GM18867 (cell line): Measurements from ENCODE around the gene ADISSP.

Source experiments
- ATAC-seq: cut with Tn5 transposase; IDR thresholded peaks from one replicate; pipeline ENCODE4 v1.9.1; 2021; ENCODE audit warnings: mild to moderate bottlenecking, moderate library complexity; ENCODE audit not compliant: unreplicated experiment

The ADISSP gene

DNA sequence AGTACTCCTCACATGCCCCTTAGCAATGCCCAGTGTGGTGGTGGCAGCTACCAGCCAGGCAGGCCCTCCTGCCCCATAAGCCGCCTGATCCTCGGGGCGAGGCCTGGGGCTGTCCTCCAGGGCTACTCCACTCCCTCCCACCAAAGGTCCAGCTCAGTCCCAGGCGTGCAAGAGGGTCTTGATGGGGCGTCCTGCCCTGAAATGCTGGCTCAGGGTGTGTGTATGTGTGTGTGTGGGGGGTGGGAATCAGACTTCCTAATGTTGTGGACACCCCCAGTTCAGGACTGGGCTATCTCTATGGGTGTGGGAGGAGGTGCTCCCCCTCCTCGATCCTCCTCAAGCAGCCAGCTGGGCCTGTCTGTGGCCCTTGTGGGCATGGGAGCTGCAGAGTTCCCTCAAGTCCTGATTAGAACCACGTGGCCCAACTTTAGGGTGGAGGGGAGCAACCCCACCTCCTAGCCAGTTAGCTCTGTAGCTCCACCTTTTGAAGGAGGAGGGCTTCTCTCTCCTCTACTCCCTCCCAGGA is 27.6 kb downstream of the ADISSP start:
- ATAC-seq, result no peak

DNA sequence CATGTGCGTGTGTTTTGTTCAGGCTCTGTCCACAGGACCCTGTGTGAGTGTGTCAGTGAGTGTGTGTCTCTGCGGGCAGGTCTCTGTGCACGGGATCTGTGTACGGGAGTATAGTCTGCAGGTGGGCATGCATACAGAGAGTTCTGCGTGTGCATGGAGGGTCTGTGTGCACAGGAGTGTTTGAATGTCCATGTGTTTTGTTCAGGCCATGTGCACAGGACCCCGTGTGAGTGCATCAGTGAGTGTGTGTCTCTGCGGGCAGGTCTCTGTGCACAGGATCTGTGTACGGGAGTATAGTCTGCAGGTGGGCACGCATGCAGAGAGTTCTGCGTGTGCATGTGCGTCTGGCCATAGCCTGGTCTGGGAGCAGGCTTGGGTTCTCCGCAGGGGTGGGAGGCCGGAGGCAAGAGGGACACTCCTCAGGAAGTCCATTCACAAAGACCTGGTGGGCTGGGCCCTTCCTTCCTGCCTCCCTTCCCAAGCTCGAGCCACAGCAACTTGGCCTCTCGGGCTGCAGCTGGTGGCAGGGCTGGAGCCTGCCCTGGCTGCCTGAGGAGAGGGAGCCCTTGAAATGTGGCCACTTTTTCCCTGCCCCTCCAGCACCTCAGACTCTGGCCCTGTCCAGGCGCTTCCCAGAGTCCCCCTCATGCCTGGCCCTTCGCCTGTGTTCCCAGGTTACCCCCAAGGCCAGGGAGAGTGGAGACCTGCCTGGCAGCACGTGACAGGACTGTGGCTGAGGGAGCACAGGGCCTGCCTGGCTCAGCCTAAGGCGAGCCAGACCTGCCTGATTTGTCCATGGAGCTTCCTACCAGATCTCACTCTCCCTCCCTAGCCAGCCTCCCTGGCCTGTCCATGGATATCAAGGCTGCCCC is 28.3 kb downstream of the ADISSP start:
- no peak for ATAC-seq

DNA sequence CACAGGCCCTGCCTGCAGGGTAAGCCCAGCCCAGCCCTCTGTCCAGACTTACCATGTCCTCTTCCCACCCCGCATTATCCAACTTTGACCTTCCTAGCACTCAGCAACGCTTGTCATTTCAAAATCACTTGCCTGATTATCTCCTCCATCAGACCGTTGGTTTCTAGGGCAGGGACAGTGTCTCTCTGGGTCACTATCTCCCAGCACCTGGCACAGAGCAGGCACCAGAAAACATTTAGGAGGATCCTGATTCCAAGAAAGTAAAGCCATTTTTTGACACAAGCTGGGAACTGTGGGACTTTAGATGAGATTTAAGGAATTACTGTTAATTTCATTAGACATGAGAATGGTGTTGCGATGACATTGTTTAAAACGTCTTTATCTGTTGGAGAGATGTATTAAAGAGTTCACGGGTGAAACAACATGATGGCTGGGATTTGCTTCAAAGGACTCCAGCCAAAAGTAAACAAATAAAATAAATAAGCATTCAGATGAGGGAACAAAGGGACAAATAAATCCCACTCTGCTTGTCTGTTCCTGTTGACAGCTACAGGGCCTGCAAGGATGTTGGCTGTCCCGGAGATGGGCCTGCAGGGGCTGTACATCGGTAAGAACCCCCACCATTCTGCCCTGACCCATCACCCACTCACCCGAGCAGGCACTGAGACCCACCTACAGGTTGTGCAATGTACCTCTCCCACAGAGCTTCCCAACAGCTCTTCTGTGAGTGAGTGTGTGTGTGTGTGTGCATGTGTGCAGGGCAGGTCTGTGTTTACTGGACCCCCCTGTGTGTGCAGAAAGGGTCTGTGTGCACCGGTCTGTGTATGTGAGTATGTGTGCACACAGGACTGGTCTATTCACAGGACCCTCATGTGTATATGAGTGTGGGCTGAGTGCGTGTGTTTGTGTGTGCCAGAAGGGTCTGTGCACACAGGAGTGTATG is 29.2 kb downstream of the ADISSP start:
- ATAC-seq, result no peak

DNA sequence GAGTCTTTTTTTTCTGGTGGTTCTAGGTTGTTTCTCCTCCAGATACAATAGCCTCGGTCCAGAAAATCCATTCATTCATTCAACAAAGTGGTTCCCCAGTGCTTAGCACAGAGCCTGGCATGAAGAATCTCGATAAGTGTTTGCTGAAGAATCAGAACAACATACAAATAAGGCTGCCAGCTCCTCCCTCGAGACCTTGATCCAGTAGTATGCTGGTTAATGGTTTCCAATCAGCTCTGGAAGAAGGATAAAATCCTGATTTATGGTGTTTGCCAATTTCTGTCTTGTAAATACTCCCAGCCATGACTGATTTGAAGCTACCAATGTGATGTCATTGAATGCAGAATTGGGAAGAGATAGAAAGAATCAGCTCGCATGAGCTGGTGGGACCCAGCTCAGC is 31.8 kb downstream of the ADISSP start:
- no peak for ATAC-seq

DNA sequence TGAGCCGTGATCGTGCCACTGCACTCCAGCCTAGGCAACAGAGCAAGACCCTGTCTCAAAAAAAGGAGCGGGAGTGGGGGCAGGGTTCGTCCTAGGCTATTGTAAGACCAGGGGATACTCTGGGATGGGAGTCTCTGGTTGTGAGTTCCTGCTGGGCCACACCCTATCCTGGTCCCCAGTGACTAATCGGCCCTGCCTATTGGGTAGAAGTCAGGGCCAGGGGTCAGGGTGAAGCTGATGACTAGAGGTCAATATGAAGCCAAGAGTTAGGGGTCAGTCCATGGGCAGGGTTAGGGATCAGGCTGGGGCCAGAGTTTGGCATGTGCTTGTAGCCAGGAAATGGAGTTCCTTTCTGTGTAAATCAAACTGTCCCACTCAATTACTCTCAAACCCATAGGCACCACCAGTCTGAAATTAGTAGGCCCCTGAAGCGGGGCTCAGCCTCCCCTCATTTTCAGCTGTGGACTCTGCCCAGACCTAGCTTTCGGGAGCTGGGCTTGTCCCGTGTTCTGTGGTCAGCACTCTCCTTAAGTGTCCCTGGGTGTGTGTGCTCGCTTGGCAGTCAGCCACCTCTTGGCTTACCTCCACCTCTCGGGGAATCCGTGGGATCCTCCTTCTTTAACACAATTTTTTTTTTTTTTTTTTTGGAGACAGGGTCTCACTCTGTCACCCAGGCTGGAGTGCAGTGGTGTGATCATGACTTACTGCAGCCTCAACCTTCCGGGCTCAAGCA is 33.3 kb downstream of the ADISSP start:
- ATAC-seq, result no peak

DNA sequence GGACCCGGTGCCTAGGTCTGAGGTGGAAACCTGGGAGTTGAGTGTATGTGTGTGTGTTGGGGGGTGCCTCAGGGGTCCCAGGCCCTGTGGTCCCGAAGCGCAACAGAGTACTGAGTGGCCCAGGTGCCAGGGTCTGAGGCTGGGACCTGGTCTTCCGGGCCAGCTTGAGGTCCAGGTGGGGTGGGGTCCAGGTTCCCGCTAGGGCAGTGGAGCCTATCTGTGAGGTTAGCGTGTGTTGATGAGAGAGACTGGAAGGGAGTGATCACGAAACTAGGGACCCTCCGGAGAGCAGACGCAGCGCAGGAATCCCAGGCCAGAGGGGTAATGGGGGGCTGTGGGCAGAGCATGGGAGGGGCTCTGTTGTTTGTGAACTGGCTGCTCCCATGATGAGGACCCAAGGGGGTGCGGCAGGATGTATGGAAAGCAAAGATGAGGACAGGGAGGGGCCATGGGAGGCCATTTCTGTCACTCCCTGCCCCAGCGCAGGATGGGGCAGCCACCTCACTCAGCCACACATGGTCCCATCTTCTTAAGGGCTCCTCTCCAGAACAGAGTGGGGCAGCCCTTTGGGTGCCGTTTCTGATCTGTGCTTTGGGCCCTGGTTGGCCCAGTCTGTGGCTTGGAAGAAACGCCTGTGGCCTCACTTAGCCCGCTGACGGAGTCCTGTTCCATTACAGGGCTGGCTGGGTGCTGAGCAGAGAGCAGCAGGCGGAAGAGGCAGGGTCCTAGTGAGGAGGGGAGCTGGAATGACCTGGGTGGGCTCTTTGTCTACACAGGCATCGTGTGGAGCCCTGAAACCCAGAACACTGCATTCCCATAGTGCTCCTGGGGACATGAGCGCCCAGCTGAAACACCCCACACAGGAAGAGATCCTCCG is 34.2 kb downstream of the ADISSP start:
- no peak for ATAC-seq

DNA sequence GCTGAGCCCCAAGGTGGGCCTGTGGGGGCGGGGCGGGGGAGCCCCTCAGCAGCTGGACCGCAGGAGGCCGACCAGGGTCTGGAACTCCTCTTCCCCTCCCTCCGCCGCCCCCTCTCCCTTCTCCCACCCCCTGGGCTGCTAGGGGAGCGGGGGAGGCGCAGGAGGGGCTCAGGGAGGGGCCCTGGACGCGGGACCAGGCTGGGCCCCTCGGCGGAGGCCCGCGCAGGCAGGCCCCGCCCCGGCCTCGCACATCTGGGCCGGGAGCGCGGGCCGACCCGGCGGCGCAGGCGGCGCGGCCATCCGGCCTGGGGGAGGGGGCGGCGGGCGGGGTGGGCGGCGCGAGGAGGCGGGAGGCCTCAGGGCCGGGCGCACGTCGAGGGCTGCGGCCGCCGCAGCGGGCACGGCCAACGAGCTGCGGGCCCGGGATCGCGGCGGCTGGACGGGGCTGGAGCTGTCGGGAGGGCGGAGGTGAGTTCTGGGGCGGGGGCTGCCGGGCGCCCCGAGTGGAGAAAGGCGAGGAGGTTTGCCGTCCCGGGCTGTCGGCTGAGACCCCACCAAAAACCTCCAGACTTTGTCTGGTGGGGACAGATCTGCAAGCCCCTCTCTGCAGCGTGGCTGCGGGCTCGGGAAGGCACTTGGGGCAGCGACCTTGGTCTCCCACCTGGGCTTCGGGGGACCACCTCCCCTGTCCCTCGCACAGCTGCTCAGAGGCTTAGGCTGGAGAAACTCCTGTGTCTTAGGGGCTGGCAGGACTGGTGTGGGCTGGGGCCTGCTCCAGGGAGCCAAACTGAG is 35.0 kb downstream of the ADISSP start, which contains the start of gene HSPA12B:
HSPA12B (plus strand) TSS at position 359 of the 792 bp plus-strand sequence. CDS start 5,990 bp downstream, outside the sequence.
- no peak for ATAC-seq

DNA sequence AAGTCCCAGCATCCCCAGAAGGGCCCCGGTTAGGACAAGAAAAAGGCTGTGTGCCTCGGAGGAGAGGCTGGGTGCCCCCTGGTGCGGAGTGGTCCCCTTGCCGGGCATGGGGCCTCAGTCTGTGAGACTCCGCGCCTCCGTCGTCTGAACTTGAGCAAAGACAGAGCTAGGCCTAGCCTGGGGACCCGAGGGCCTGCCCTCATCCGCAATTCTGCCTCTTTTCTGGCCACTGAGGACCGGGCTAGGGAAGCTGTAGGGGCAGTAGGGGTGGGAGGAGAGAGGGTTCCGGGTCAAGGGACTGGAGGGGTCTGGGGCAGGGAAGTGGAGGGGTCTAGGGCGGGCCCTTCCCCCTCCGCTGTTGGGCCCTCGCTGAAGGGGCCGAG is 35.6 kb downstream of the ADISSP start:
- ATAC-seq, result no peak

DNA sequence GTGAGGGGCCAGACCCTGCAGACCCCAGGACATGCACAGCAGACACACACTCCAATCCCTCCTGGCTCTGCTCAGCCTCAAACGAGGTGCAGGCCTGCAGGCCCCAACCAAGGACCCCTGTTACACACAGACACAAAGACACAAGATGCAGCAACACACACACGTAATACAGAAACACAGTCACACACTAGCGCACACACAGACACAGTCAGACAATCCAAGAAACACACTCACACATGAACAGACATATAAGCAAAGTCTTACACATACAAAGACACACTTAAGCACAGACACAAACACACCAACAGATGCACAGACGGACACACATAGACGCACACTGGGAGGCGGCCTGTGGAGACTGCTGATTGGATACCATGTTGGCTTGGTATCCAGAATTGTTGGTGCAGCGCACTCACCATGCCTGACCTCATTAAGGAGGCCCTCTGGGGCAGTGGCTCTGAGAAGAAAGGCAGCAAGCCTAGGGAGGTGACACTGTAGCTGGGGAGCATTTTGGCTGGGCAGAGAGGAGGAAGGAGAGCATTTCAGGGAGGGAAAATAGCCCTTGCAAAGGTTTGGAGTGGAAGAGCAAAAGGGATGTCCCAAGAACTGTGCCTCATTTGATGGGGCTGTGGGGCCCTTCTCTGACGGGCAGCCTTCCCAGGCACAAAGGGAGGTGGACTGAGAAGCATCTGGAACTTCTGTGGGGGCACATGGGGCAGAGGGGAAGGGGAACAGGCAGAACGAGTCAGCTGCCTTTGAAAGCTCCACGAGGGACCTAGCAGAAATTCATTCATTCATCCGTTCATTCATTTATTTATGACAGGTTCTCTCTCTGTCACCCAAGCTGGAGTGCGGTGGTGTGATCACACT is 36.5 kb downstream of the ADISSP start:
- no peak for ATAC-seq

DNA sequence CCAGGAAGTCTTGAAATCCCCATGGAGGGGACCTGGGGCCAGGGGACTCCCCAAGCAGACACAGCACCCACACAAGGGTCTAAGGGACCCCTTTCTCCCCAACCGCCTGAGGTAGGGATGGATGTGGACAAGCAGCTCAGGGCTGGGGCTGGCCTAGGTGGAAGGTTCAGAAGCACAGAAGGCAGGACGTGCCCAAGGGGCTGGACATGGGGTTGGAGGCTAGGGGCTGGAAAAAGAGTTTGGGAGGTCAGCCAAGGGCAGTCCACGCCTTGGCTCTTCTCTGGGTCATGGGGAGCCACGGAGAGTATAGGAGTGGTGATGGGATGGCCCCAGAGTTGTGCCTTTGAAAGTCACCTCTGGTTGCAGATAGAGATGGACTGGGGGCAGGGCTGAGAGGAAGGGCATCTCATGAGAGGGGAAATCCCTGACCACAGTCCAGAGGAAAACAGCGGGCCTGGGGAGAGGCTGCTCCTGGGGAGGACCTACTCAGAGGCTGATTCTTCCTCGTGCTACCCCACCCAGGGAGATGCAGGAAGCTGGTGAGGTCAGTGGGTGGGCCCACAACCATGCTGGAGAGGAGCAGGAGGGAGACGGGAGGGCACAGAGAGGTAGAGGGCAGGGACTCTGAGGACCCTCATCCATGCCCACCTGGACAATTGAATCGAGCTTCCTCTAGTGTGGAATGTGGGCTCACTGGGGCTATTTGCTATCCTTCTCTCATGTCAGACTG is 37.6 kb downstream of the ADISSP start:
- no peak for ATAC-seq

DNA sequence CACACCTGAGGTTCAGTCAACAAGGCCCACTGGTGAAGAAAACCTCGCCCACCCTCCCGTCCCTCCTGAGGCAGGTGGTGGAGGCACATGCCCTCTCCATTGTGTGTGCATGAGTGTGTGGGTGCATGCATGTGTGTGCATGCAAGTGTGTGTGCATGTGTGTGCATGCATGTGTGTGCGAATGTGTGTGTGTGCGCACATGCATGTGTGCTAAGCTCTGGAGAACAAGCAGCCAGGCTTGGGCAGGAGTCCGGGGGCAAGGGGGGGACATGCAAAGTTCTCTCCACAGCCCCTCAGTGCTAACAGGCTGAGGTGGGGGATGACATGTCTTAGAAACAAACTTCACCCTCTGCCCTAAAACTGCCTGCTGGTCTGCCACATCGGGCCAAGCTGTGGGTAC is 38.2 kb downstream of the ADISSP start:
- no peak for ATAC-seq

DNA sequence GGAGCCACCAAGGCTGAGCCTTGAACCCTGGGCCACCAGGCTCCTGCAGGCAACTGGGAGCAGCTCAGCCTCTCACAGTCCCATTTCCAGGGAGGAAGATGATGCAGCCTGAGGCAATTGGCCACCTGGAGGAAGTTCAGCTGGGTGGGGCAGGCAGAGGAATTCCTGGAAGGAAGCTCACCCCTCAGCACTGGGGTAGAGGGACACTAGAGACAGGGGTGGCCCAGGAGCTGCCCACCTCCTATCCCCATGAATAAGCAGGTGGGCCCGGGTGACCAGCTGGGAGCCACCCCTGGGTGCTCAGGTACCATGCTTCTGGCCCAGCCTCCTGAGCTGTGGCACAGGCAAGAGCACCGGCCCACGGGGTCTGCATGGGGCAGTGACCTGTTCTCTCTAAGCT is 38.7 kb downstream of the ADISSP start:
- no peak for ATAC-seq

DNA sequence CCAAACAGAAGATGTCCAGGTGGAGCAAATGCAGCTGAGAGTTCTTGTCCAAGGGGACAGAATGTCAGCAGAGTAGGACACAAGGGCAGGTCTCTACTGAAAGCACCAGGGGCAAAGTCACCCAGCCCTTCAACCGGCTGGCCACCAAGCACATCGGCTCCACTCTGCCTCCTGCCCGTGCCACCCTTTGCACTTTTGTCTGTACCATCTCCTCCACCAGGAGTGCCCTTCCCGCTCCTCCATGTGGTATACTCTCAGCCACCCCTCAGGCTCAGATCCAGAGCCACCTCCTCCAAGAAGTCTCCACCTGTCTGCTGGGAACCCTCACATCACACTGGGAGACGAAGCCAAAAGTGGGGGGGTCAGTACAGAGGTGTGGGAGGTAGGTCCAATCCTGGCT is 39.2 kb downstream of the ADISSP start:
- ATAC-seq, result no peak

DNA sequence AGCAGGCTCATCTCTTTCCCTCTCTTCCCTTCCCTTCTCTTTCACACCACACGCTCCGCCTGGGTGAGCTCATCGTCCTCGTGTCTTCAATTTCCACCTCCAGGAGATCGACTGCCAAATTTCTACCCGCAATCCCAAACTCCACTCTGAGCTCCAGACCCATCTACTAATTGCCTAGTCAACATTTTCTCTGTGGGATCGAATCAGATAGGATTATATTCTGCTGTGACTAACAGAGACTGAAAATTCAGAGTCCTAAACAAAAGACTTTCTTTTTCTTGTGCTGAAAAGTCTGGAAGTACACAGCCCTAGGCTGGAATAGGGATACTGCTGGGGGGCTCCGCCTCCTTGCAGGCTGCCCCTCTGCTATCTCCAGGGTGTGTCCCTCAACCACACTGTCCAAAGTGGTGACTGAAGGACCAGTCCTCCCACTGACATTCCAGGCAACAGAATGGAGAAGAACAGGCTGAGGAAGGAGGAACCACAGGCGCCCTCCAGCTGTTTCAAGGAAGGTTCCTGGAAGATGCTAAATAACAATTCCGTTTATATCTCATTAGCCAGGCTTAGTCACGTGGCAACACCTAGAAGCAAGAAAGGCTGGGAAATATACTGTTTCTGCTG is 40.0 kb downstream of the ADISSP start:
- no peak for ATAC-seq

DNA sequence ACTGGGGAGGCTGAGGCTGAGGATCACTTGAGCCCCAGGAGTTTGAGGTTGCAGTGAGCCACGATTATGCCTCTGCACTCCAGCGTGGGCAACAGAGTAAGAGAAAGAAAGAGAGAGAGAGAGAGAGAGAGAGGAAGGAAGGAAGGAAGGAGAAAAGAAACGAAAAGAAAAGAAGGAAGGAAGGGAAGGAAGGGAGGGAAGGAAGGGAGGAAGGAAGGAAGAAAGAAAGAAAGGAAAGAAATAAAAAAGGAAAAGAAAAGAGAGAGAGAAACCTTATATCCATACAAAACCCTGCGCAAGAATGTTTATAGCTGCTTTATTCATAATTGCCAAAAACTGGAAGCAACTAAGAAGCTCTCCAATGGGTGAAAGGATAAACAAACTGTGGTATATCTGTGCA is 43.2 kb downstream of the ADISSP start:
- no peak for ATAC-seq

DNA sequence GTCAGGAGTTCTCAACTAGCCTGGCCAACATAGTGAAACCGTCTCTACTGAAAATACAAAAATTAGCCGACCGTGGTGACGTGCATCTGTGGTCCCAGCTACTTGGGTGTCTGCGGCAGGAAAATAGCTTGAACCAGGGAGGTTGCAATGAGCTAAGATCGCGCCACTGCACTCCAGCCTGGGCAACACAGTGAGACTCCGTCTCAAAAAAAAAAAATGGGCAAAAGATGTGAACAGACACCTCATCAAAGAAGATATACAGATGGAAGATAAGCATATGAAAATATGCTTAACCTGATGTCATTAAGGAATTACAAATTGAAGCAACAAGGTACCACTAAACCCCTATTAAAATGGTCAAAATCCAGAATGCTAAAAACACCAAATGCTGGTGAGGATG is 44.3 kb downstream of the ADISSP start:
- ATAC-seq, result no peak

DNA sequence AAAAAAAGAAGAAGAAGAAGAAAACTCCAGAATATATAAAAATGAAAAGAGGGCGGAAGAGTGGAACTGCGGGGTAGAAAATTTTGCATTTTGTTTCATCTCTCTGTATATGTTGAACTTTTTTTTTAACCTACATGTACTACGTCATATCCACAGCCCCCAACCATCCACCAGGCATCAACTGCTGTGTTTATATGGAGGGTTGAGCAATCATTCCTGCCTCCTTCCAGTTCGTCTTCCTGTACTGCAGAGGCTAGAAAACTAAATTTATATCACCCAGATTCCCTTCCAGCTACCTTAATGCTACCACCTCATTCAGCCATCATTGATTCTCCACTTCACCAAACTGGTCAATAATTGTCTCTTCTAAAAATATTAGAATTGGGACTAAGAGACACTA is 45.6 kb downstream of the ADISSP start:
- ATAC-seq, result no peak
